Neural cell (in vitro differentiated cells): ENCODE measurements around the gene TSFM. TPM values are rescaled to one million over a fixed set of nuclear protein-coding genes. Genes with fewer than 3 reads are reported as not detected.

ENCODE experiments used
- H2AFZ ChIP-seq: fragments of 200-600, 300-800 bp; sonication (generic), shearing (Covaris generic); 2 replicates; pipeline ENCODE4 v1.6.0; 2014; ENCODE audit warnings: low read depth, mild to moderate bottlenecking, antibody characterized with exemption, low read length, moderate library complexity
- H3F3A ChIP-seq: fragments of 200-600 bp; shearing (Covaris generic); 2 replicates; pipeline ENCODE4 v1.6.1; 2016; ENCODE audit warnings: mild to moderate bottlenecking, moderate library complexity, mixed read lengths, antibody characterized with exemption, low read length; ENCODE audit not compliant: insufficient read depth, poor library complexity, severe bottlenecking
- H3K27ac ChIP-seq: fragments of 200-600, 300-800 bp; sonication (generic), shearing (Covaris generic); 2 replicates; pipeline ENCODE4 v1.5.1; 2014; ENCODE audit warnings: mild to moderate bottlenecking, low read length, moderate library complexity
- H3K27me3 ChIP-seq: fragments of 300-800, 200-600 bp; sonication (generic), shearing (Covaris generic); 2 replicates; pipeline ENCODE4 v1.6.0; 2014; ENCODE audit warnings: mild to moderate bottlenecking, low read depth, low read length, moderate library complexity; ENCODE audit not compliant: insufficient read depth
- H3K36me3 ChIP-seq: fragments of 300-800, 200-600 bp; sonication (generic), shearing (Covaris generic); 2 replicates; pipeline ENCODE4 v1.5.1; 2014; ENCODE audit warnings: mild to moderate bottlenecking, antibody characterized with exemption, low read length, moderate library complexity; ENCODE audit not compliant: insufficient read depth
- H3K4me2 ChIP-seq: fragments of 300-800, 200-600 bp; sonication (generic), shearing (Covaris generic); 2 replicates; pipeline ENCODE4 v1.6.0; 2014; ENCODE audit warnings: mild to moderate bottlenecking, low read length
- H3K4me3 ChIP-seq: fragments of 300-800, 200-600 bp; sonication (generic), shearing (Covaris generic); 2 replicates; pipeline ENCODE4 v1.5.1; 2014; ENCODE audit warnings: mild to moderate bottlenecking, low read length, moderate library complexity
- H3K79me2 ChIP-seq: fragments of 200-600 bp; shearing (Covaris generic); replicated peaks from 2 replicates; pipeline ENCODE4 v1.6.0; 2014; ENCODE audit warnings: mild to moderate bottlenecking, low read length, moderate library complexity; ENCODE audit not compliant: insufficient read depth
- H3K9ac ChIP-seq: fragments of 300-800, 200-600 bp; sonication (generic), shearing (Covaris generic); 2 replicates; pipeline ENCODE4 v1.6.1; 2016; ENCODE audit warnings: mild to moderate bottlenecking, low read length, mixed read lengths
- H3K9me2 ChIP-seq: fragments of 200-600 bp; shearing (Covaris generic); 2 replicates; pipeline ENCODE4 v1.6.1; 2016; ENCODE audit warnings: mild to moderate bottlenecking, low read length, mixed read lengths; ENCODE audit not compliant: insufficient read depth
- H3K9me3 ChIP-seq: fragments of 200-600, 300-800 bp; sonication (generic), shearing (Covaris generic); 2 replicates; pipeline ENCODE4 v1.6.1; 2016; ENCODE audit warnings: mild to moderate bottlenecking, mixed run types, low read length, moderate library complexity, mixed read lengths
- H4K20me1 ChIP-seq: fragments of 200-600 bp; shearing (Covaris generic); 2 replicates; pipeline ENCODE4 v1.6.1; 2016; ENCODE audit warnings: mild to moderate bottlenecking, mixed run types; ENCODE audit not compliant: insufficient read depth
- EP300 ChIP-seq: fragments of 450-650 bp; conservative IDR thresholded peaks from 2 replicates; pipeline ENCODE4 v1.6.1; 2014; ENCODE audit warnings: antibody characterized with exemption, mild to moderate bottlenecking, moderate library complexity; ENCODE audit not compliant: poor library complexity, severe bottlenecking
- EZH2 ChIP-seq: fragments of 200-600, 300-800 bp; shearing (Covaris generic), sonication (generic); IDR thresholded peaks from 2 replicates; pipeline ENCODE4 v1.6.1; 2014; ENCODE audit warnings: antibody characterized with exemption, low read length, borderline replicate concordance, mild to moderate bottlenecking; ENCODE audit not compliant: insufficient read depth, poor library complexity, severe bottlenecking
- MXI1 ChIP-seq: fragments of 450-650 bp; conservative IDR thresholded peaks from 2 replicates; pipeline ENCODE4 v1.6.1; 2014; ENCODE audit warnings: antibody characterized with exemption, mild to moderate bottlenecking; ENCODE audit not compliant: poor library complexity, severe bottlenecking
- POLR2AphosphoS5 ChIP-seq: IDR thresholded peaks from 2 replicates; pipeline ENCODE4 v1.6.1; 2012
- RAD21 ChIP-seq: fragments of 450-650 bp; conservative IDR thresholded peaks from 2 replicates; pipeline ENCODE4 v1.6.1; 2014; ENCODE audit warnings: antibody characterized with exemption, mild to moderate bottlenecking, moderate library complexity
- REST ChIP-seq: IDR thresholded peaks from 2 replicates; pipeline ENCODE4 v1.6.1; 2012; ENCODE audit warnings: borderline replicate concordance
- SMC3 ChIP-seq: fragments of 450-650 bp; conservative IDR thresholded peaks from 2 replicates; pipeline ENCODE4 v1.6.1; 2014; ENCODE audit warnings: antibody characterized with exemption, mild to moderate bottlenecking, moderate library complexity; ENCODE audit not compliant: poor library complexity
- TAF1 ChIP-seq: IDR thresholded peaks from 2 replicates; pipeline ENCODE4 v1.6.1; 2012; ENCODE audit warnings: low read depth
- polyA plus RNA-seq: library from polyadenylated mRNA; depleted of rRNA; stranded (reverse); fragments of >200 nt; gene quantifications from 2 replicates; pipeline ENCODE4 v1.2.3, GENCODE V29; 2014
- TF ChIP-seq, protein P1 (sequence below): fragments of 450-650 bp; IDR thresholded peaks from 2 replicates; pipeline ENCODE4 v1.5.1; 2014; ENCODE audit warnings: antibody characterized with exemption, mild to moderate bottlenecking, moderate library complexity; ENCODE audit not compliant: poor library complexity, severe bottlenecking

Gene TSFM
- polyA plus RNA-seq, 1 donor from 2014 or later, result 37.8 TPM

GRCh38 chr12:57815177-57816000 is 32.8 kb downstream of the TSFM start:
- no peak overlapping the region for H3K27ac ChIP-seq

More at GRCh38 chr12:57815177-57816000, 32.8 kb downstream of the TSFM start:
- Histone ChIP-seq H3F3A (no peaks in the 10 kb centered on the region), H3K36me3 (no peaks in the 10 kb centered on the region), H3K9me3 (no peaks in the 10 kb centered on the region), H3K79me2 (no peaks in the 10 kb centered on the region), H3K9ac (no peak overlapping the region), H2AFZ (no peak overlapping the region), H3K4me2 (no peak overlapping the region), H3K27me3 (no peaks in the 10 kb centered on the region), H3K9me2 (no peaks in the 10 kb centered on the region), H4K20me1 (no peaks in the 10 kb centered on the region), H3K4me3 (no peak overlapping the region)
- TF ChIP-seq REST (no peak), MXI1 (no peak), POLR2AphosphoS5 (no peak), EP300 (no peak), RAD21 (no peak), TAF1 (no peak), SMC3 (no peak), EZH2 (no peak)
- TF ChIP-seq, protein P1, sequence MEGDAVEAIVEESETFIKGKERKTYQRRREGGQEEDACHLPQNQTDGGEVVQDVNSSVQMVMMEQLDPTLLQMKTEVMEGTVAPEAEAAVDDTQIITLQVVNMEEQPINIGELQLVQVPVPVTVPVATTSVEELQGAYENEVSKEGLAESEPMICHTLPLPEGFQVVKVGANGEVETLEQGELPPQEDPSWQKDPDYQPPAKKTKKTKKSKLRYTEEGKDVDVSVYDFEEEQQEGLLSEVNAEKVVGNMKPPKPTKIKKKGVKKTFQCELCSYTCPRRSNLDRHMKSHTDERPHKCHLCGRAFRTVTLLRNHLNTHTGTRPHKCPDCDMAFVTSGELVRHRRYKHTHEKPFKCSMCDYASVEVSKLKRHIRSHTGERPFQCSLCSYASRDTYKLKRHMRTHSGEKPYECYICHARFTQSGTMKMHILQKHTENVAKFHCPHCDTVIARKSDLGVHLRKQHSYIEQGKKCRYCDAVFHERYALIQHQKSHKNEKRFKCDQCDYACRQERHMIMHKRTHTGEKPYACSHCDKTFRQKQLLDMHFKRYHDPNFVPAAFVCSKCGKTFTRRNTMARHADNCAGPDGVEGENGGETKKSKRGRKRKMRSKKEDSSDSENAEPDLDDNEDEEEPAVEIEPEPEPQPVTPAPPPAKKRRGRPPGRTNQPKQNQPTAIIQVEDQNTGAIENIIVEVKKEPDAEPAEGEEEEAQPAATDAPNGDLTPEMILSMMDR, result no peak
